DMS 273 treated with DMSO at 0.1 percent for 48 hours (cell line): ENCODE results near the gene PKP1.

Source experiments
- DNase-seq: peaks from one replicate; lab custom pipeline; 2025; lab: John Stamatoyannopoulos, UW

The PKP1 gene

GRCh38 chr1:201353186-201353940 lies 70.1 kb downstream of the PKP1 start:
- DNase-seq = no peak

DNA sequence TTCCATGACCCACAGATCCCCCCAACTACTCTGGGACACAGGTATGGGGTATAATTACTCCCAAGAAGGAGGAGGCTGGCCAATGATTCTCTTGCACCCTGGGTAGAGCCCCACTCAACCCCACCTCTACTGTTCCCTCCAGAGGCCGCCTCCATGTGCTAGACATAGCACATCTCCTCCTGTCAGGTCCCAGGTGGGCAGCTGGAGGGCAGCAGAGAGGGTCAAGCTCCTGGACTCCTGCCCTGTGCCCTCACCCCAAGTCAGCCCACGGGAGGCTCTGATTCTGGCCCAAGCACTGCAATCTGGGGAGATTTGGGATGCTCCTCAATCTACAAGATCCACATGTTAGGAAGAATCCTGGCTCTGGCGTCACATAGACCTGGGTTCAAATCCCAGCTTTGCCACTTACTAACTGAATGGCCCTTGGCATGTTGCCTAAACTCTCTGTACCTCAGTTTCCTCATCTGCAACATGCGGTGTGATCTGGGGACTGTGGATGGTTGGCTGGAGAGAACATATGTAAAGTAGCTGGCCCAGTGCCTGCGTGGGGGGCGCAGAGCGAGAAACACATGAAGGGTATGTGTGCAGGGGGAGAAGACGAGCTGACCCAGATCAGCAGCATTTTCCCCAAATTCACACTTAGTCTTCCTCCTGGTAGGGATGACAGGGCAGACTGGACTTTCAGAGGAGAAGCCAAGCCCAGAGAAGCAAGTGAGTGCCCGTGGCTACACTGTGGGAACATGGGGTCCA lies 71.0 kb downstream of the PKP1 start:
- DNase-seq = no peak

DNA sequence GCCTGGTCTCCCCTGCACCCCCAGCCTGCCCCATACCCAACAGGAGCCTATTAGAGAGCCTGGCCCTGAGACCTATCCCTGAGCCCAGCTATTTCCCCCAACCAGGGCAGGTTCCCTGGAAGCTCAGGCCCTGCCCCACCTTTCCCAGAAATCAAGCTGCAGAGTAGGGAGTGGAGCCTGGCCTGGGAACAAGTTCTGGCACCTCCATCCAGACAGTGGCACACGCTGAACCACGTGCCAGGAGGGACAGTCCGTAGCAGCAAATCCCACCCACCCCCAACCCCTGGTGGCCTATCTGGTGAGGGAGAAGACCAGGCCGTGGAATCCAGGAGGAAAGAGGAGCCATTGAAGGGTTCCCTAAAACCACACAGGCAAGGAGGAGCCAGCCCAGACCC lies 71.6 kb downstream of the PKP1 start:
- no peak for DNase-seq

DNA sequence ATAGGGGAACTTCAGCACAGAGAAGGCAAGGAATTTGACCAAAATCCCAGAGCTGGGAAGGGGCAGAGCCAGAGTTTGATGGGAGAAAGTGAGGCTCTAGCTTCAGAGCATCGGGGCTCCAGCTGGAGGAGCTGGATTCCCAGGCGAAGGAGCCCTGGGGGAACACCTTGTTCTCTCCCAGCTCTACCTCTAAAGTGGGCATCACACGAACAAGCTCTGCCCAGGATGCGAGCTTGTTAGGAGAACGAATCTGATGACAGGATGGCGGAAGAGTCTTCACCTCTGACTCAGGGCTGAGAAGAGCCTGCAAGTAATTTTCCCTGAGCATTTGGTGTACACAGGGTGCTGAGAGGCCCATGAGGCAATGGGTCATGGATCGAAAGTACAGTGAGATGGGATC lies 72.2 kb downstream of the PKP1 start:
- DNase-seq = no peak

- DNase-seq = no peak
Observed at GRCh38 chr1:201356236-201356635, 72.9 kb downstream of the PKP1 start.

DNA sequence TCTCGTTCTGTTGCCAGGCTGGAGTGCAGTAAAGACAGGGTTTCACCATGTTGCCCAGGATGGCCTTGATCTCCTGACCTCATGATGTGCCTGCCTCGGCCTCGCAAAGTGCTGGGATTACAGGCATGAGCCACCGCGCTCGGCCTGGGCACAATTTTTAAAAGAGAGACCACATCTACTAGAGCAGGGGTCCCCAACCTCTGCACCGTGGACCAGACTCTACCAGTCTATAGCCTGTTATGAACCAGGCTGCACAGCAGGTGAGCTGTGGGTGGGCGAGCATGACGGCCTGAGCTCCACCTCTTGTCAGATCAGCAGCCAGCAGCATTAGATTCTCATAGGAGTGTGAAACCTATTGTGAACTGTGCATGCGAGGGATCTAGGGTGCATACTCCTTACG lies 73.4 kb downstream of the PKP1 start:
- no peak for DNase-seq

- DNase-seq = no peak
Observed at GRCh38 chr1:201357211-201357610, 73.9 kb downstream of the PKP1 start.

DNA sequence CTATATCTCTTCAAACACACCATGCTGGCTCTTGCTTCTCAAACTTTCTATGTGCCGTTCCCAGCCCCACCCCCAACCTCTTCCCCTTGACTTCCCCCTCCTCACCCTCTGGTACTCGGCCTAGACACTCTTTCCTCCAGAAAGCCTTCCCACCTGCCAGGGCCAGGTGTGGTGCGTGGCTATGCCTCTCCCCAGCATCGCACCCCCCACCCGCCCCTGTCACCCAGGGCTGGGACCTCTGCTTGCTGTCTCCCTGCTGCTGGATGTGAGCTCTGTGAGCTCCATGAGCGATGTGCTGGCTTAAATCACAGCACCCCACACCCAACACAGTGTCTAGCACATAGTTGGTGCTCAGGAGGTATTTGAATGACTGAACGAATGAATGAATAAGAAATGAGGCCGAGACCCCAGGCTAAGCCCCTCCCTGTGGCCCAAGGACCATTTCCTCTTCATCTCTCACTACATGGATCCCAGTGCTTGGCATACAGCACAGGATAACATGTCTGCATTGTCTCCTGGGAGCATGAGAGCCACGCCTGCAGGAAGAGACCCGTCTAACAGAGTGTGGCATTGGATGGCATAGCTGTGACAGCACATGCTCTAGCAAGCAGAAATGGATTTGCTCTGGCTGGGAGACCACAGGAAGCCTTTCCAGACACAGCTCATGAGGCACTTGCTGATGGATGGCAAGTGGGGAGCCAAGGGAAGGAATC lies 74.5 kb downstream of the PKP1 start:
- no peak for DNase-seq

GRCh38 chr1:201358596-201358995 lies 75.3 kb downstream of the PKP1 start:
- no peak for DNase-seq

- DNase-seq = no peak
Observed at GRCh38 chr1:201359031-201359872, 75.9 kb downstream of the PKP1 start.

GRCh38 chr1:201359873-201360210 lies 76.5 kb downstream of the PKP1 start:
- DNase-seq = no peak

DNA sequence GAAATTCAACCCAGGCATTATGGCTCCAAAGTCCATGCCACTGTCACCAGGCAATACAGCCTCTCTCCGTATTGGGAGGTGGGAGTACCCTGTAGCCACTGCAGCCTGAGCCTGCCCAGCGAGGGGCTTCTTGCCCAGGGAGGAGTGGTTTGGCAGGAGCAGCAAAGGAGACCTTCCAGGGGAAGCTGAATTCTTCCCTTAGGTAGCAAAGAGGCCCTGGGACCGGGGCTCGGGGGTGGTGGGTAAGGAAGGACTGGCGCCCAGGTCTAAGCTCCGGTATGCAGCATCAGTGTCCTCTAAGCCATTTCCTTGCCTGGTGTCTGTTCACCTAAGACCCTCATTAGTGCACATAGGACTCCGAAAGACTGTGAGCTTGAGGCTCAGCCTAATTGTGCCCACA lies 77.2 kb downstream of the PKP1 start:
- no peak for DNase-seq

- no peak for DNase-seq
Observed at GRCh38 chr1:201360901-201361651, 77.8 kb downstream of the PKP1 start.

GRCh38 chr1:201361652-201362504 lies 78.6 kb downstream of the PKP1 start:
- no peak for DNase-seq

DNA sequence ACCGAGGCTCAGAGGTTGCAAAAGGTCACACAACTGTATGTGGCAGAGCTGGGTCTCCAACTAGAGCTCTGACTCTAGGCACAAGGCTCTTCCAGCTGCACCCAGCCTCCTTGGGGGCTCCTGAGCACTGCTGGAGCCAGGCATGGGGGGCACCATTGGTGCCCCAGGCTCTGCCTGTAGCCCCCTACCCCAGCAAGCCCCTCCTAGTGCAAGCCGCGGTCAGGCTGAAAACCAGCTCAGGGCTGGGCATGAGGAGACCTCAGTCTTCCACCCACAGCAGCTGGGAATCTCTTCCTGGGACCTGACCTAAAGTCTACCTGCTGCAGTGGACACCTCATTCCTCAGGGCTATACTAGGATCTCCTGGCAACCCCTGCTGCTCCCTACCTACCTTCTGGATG lies 79.6 kb downstream of the PKP1 start:
- DNase-seq = no peak

GRCh38 chr1:201363467-201363866 lies 80.2 kb downstream of the PKP1 start:
- DNase-seq = no peak

- DNase-seq = no peak
Observed at GRCh38 chr1:201364808-201365105, 81.5 kb downstream of the PKP1 start.

DNA sequence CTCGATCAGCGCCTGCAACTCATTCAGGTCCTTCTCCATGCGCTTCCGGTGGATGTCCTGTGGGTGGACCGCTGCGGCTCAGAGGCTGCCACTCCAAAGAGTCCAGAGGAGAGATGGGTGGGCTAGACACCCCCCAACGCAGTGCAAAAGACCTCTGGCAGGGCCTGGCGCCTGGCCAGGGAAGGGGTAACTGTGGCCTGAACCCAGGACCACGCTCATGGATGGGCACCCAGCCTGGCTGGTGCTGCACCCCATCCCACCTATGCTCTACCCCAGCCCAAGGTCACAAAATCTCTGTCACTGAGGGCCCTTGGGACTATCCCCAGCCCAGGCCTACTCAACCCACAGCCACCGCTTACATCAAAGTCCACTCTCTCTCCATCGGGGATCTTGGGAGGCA lies 81.9 kb downstream of the PKP1 start:
- no peak for DNase-seq

DNA sequence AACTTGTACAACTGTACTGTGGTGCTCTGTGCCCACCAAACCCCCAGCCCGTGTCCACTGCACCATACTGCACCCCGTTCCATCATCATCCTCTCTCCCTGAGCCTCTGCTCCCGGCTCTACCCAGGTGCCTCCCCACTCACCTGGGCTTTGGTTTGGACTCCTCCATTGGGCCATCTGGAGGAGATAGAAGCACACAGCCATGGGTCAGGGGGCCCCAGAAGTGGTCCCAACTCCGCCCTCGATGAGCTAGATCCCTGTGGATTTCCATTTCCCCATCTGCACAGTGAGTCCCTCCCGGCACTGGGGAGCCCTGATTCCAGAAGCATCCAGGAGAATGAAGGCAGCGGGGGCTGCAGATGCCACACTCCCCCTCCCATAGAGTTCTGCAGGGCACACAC lies 83.4 kb downstream of the PKP1 start:
- DNase-seq = no peak

GRCh38 chr1:201369209-201369608 lies 85.9 kb downstream of the PKP1 start:
- DNase-seq = no peak

DNA sequence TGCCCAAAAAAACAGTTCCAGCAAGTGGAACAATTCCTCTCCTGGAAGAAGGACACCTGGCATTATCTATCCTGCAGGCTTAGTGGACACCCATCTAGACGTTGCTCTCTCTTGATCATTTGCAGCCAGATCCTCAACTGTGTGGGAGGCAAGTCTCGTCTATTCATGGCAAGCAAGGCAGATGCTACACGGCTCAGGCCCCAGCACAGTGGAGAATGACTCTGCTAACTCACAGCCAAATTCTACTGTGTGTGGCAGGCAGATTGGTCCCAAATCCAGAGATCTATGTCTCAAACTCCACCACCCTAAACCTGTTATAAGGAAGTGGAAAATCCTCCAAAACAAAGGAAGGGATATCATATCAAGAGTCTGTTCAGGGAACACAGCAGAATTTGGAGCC lies 87.2 kb downstream of the PKP1 start:
- DNase-seq = no peak
